Right hindlimb (tissue), 1 donor: ENCODE measurements around the gene MOB3A.
"Not testable (repeated sequence)": the region's sequence is repeated elsewhere in the genome, so short reads cannot be mapped to it uniquely, and the experiment has no call there.

Source experiments
- DNase-seq: peaks from one replicate; pipeline ENCODE4 v3.0.0-alpha.2; 2018

Gene MOB3A

GRCh38 chr19:2101417-2102335, 5.5 kb upstream of the MOB3A start:
- no peak for DNase-seq

- DNase-seq, result no peak
Observed at GRCh38 chr19:2100719-2101061, 4.6 kb upstream of the MOB3A start.

GRCh38 chr19:2099937-2100718, 4.0 kb upstream of the MOB3A start:
- no peak for DNase-seq

GRCh38 chr19:2099054-2099501, 3.0 kb upstream of the MOB3A start:
- DNase-seq, result no peak

GRCh38 chr19:2097886-2098327, 1.8 kb upstream of the MOB3A start:
- no peak for DNase-seq

GRCh38 chr19:2097203-2097885, 1.2 kb upstream of the MOB3A start:
- no peak for DNase-seq

- peak; percentile 99 for DNase-seq
Observed at GRCh38 chr19:2096480-2097202, 515 bp upstream of the MOB3A start, which contains the start of gene IZUMO4. Gene IZUMO4, plus strand, starts transcription at chr19:2096915. Its CDS starts 31 bp downstream, at chr19:2096946.

GRCh38 chr19:2091926-2092525, 4.1 kb downstream of the MOB3A start:
- not testable (repeated sequence) for DNase-seq

- no peak for DNase-seq
Observed at GRCh38 chr19:2089727-2090053, 6.4 kb downstream of the MOB3A start.

- DNase-seq, result no peak
Observed at GRCh38 chr19:2089001-2089711, 7.0 kb downstream of the MOB3A start.

- no peak for DNase-seq
Observed at GRCh38 chr19:2087621-2088100, 8.5 kb downstream of the MOB3A start.

- DNase-seq, result not testable (repeated sequence)
Observed at GRCh38 chr19:2086695-2087620, 9.2 kb downstream of the MOB3A start.

GRCh38 chr19:2084993-2085720, 11.0 kb downstream of the MOB3A start:
- peak; percentile 58 for DNase-seq

GRCh38 chr19:2083174-2083854, 12.8 kb downstream of the MOB3A start:
- DNase-seq, result peak; percentile 73

- DNase-seq, result no peak
Observed at GRCh38 chr19:2081873-2082810, 14.0 kb downstream of the MOB3A start.

- DNase-seq, result no peak
Observed at GRCh38 chr19:2080336-2080988, 15.7 kb downstream of the MOB3A start.

GRCh38 chr19:2079865-2080301, 16.2 kb downstream of the MOB3A start:
- no peak for DNase-seq
